CD1c-positive myeloid dendritic cell (primary cell): Measurements from ENCODE around the gene SLC26A4.
A peak's percentile ranks its signal among the peaks of the same experiment; 100 is the strongest.

Experiments used
- DNase-seq: peaks from one replicate; pipeline ENCODE4 v3.0.0-alpha.2; 2016; ENCODE audit errors: extremely low spot score

SLC26A4 gene

GRCh38 chr7:107659666-107660065 is 962 bp upstream of the SLC26A4 start:
- peak; percentile 60 for DNase-seq

- DNase-seq = peak; percentile 12
Observed at GRCh38 chr7:107661081-107661864, 645 bp downstream of the SLC26A4 start.

- no peak for DNase-seq
Observed at GRCh38 chr7:107661865-107662379, 1.3 kb downstream of the SLC26A4 start.

DNA sequence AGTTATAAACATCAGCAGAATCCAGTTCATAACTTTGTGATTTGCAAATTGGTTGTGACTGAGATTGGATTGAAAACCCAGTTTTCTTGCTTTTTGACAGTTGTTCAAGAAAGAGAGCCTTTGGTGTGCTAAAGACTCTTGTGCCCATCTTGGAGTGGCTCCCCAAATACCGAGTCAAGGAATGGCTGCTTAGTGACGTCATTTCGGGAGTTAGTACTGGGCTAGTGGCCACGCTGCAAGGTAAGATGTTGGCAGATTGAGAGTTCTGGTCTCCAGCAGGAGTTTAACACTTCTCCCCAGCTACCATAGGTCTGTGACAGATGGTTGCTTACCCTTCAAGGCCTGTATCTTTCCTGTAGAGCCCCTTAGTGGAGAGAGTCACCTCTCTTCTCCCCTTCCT is 2.6 kb downstream of the SLC26A4 start:
- no peak for DNase-seq

DNA sequence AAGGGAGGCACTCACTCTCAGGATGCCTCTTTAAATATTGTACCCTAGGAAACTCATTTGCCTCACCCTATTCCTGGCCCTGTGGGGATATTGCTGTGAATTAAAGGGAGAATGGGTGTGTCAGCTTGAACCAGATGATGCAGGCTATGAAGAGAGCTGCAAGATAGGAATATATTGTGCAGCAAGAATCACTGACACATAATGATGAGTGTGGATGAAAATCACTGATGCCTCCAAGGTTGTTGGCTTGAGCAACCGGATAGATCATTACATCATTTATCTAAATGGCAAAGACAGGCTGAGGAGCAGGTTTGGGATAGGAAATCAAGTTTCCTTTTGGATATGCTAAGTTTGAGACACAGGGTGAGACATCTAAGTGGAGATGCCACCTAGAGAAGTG is 6.2 kb downstream of the SLC26A4 start:
- no peak for DNase-seq

DNA sequence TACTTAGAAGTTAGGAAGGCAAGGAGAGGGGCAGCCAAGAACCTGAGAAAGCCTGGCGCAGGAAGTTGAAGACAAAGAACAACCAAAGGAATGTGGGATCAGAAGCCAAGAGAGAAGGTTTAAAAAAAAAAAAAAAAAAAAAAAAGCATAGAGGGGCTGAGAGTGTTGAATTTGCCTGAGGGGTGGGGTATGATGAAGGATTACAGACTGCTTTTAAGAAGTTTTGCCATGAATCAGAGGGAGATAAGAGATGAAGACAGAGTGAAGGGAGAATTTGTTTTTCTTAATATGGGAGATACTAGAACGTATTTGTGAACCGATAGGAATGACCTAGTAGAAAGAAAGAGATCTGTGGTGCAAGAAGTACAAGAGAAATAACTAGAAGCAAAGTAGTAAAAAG is 6.7 kb downstream of the SLC26A4 start:
- DNase-seq = no peak

- no peak for DNase-seq
Observed at GRCh38 chr7:107668296-107668695, 7.7 kb downstream of the SLC26A4 start.

- DNase-seq = no peak
Observed at GRCh38 chr7:107672183-107672582, 11.6 kb downstream of the SLC26A4 start.

GRCh38 chr7:107676249-107676648 is 15.6 kb downstream of the SLC26A4 start:
- no peak for DNase-seq

- no peak for DNase-seq
Observed at GRCh38 chr7:107678110-107678753, 17.6 kb downstream of the SLC26A4 start.

DNA sequence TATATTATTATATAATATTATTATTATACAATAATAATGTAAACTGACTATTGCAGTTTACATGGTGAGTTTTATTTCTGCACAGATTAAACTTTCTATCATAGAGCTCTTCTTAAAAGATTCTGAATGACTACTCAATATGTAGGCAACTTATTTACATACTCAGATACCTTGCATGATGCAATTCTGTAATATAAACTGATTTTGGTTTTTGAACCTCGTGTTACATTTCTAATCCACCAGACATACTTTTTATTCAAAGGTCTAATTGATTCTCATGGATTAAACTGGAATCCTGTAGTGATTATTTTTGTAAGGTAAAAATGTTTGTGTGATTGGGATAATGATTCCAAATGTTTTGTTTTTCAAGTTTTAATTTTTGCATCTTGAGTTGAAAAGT is 19.9 kb downstream of the SLC26A4 start:
- DNase-seq = no peak

- DNase-seq = no peak
Observed at GRCh38 chr7:107682886-107683285, 22.3 kb downstream of the SLC26A4 start.

DNA sequence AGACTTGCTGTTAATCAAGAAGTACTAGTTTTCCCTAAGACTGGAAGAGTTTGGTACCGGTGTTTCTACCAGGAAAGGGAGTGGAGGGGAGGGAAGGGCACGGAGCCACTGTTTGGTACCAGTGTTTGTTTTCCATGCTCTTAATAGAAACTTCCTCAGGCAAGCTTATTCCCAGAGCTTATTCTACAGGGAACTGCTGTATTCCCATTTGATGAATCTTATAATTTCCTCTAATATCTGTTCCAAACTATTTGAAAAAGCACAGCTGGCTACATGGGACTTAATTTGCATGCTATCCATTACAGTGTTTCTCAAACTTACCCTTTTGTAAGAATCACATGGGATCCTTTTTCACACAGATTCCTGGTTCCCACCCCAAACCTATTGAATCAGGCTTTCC is 23.7 kb downstream of the SLC26A4 start:
- DNase-seq = no peak

DNA sequence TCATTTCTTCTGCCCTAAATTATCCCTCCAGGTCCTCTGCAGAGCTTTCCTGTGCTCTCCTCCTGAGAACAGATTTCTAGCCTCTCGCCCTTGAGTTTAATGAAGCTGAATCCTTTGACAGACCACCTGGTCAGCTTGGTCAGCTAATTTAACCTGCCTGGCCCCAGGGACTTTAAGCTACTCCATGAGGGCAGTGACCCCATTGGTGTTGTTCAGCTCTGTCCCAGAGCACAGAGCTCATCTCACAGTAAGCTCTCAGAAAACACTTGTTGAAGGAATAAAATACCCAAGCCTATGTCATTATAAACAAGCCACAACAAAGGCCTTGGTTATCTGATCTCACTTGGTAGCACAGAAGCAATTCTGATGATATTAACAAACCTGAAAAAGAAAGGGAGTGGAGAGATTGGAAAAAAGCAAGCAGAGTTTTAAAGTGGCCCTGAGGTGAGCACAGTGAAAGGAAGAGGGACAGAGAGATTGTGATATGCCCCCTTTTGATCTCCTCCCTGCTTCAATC is 24.4 kb downstream of the SLC26A4 start:
- DNase-seq = no peak

DNA sequence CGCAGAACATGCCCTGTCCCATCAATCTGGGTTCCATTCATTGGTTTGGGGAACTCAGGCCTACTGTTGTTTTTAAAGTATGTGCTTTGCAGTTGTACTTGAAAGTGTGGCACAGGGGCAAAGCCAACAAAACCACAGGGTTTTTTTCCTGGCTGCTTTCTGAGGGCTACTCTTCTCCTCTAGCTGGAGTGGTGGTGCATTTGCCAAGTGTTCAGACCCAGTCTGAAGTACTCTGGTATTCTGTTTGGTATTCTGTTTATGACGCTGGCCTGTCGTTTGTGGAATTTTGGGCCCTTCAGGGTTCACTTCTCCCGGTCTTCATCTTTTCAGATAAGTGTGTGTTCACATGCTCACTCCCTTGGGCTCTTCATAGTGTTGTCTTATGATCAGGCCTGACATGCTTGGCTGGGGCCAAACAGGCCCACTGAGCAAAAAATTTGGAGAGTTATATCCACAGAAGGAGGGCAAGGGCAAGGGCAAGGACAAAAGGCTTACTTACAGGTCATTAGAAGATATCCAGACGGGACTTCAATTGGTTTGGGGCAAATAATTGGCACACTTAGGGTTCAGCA is 26.3 kb downstream of the SLC26A4 start:
- DNase-seq = no peak

DNA sequence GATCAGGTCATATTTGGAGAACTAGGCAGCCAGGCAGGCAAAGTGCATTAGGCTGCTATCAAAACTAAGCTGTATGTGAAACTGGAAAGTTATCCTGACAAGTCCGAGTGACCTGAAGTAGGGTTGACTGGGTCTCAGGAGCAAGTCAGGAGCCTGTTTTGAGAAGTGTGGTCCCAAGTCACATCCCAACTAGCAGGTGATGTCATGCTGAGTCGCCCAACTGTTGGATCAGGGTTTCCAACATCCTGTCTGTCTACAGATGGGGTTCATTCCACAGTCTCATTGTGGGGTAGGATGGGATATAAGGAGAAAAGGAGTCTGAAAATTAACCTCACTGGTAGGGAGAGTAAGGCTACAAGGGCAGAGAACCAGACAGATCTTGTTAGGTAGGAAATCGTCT is 27.0 kb downstream of the SLC26A4 start:
- no peak for DNase-seq

GRCh38 chr7:107689553-107689952 is 28.9 kb downstream of the SLC26A4 start:
- no peak for DNase-seq

DNA sequence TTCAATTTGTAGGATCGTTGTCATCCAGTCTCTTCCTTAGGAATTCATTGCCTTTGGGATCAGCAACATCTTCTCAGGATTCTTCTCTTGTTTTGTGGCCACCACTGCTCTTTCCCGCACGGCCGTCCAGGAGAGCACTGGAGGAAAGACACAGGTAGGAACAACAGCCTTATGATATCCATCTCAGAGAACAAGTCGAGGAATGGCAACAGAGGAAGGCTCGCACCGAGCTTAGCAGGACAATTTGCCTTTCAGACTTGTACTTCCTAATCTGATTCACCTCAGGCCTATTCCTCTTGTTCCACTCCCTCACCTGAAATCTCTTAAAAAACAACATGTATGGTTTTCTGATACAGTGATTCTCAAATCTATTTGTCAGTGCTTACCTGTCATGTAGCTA is 29.5 kb downstream of the SLC26A4 start:
- DNase-seq = no peak

DNA sequence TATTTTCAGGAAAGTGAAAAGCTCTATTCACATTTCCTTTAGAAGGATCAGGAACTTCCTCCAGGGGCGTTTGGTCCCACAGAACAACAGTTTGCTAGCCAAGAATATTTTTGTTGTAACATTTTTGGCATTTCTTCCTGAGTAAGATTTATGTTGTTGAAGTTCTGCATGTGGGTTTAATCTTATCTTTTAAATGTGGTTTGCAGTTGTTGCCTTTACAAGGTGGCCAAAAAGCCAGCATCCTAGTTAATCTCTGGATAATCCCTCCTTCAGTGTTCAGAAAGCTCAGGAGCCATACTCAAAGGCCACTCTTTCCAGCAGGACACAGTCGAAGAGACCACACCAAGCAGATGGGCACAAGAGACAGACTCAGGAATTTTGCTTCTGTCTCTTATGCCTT is 30.0 kb downstream of the SLC26A4 start:
- no peak for DNase-seq

GRCh38 chr7:107691716-107692115 is 31.1 kb downstream of the SLC26A4 start:
- no peak for DNase-seq

GRCh38 chr7:107692501-107692900 is 31.9 kb downstream of the SLC26A4 start:
- DNase-seq = no peak

DNA sequence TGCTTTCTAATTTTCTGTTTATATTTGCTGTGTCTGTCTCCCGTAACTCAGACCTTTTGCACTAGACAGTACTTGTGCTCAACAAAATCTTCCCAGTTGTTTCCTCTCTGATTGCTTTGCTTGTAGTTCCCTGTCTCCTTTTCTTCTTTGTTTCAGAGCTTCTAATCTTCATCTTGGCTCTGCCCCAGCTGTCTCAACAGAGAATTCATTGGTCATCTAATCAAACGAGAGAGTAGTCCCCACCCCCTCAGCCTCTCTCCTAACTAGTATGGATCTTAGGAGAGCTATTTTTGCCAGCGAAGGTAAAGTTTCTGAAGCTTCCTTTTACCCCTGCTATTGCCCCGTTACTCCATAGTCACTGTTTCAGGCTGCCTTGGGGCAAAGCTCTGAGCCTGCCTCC is 32.8 kb downstream of the SLC26A4 start:
- DNase-seq = no peak

- no peak for DNase-seq
Observed at GRCh38 chr7:107694386-107694785, 33.8 kb downstream of the SLC26A4 start.
